Measurements from ENCODE around the gene CRISPLD2.

DNA sequence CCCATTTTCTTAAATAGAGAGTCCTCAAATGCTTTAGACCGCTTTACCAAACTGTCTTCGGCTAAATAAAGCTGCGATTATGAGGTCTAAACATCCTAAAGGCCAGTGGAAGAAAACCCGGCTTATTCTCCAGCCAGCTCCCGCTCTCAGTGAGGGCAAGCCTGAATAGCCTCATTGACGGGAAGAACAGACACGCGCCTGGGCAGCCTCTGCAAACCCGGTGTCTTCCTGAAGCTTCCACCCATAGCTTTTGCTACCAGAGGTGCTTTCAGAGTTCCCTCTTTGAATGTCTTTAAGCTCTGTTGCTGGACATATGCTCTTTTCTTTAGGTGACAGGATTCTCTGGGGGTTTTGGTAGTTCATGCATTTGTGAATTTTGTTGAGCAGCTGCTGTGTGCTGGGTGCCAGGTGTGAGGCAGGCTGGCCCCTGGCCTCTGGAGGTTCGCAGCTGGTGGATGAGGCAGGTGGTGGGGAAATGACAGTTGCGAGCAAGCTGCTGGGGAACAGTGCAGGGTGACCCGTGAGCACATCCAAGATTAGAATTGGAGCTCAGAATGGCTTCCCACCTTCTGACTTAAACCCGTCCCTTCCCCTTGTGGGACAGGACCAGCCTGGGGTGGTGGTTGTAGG, 44.7 kb downstream of the CRISPLD2 start:
- TF ChIP-seq, protein P1, sequence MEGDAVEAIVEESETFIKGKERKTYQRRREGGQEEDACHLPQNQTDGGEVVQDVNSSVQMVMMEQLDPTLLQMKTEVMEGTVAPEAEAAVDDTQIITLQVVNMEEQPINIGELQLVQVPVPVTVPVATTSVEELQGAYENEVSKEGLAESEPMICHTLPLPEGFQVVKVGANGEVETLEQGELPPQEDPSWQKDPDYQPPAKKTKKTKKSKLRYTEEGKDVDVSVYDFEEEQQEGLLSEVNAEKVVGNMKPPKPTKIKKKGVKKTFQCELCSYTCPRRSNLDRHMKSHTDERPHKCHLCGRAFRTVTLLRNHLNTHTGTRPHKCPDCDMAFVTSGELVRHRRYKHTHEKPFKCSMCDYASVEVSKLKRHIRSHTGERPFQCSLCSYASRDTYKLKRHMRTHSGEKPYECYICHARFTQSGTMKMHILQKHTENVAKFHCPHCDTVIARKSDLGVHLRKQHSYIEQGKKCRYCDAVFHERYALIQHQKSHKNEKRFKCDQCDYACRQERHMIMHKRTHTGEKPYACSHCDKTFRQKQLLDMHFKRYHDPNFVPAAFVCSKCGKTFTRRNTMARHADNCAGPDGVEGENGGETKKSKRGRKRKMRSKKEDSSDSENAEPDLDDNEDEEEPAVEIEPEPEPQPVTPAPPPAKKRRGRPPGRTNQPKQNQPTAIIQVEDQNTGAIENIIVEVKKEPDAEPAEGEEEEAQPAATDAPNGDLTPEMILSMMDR (IDR thresholded peaks at IDR 0.05): no peak
- TF ChIP-seq POLR2AphosphoS5 (IDR thresholded peaks at IDR 0.05): no peak
- no peak for TF ChIP-seq POLR2A (IDR thresholded peaks at IDR 0.05)
